Panc1 (cell line): ENCODE measurements around the gene SYTL4.

Experiments used
- CTCF ChIP-seq: fragments of 450-650 bp; IDR thresholded peaks from 2 replicates; pipeline ENCODE4 v1.5.1; 2017; ENCODE audit warnings: mild to moderate bottlenecking
- TF ChIP-seq, protein P1 (sequence below), 2 experiments: IDR thresholded peaks; 2 replicates each; pipeline ENCODE4 v1.6.1; 2011 to 2012; ENCODE audit warnings: low read depth in 2 of 2, control low read depth in 1 of 2, low read length in 1 of 2, mild to moderate bottlenecking in 1 of 2, moderate library complexity in 1 of 2; ENCODE audit not compliant: insufficient read depth in 1 of 2

DNA sequence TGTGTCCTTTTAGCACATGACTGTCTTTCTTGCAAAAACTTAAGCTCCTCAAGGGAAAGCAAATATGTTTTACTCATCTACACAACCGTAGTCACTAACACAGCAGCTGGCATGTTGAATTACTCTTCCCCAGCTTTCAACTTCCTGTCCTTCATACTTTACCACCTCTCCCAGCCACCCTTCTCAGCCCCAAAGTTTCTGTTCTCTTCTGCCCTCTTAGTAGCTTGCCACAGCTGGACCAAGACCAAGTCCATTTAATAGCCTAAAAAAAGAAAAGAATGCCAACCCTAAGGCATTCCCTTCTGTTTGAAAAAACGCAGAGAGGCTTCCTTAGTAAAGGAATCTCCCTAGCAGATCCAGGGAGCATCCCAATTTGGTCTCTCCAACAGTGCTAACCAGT, 51.2 kb downstream of the SYTL4 start:
- TF ChIP-seq CTCF, result no peak
- TF ChIP-seq, protein P1, sequence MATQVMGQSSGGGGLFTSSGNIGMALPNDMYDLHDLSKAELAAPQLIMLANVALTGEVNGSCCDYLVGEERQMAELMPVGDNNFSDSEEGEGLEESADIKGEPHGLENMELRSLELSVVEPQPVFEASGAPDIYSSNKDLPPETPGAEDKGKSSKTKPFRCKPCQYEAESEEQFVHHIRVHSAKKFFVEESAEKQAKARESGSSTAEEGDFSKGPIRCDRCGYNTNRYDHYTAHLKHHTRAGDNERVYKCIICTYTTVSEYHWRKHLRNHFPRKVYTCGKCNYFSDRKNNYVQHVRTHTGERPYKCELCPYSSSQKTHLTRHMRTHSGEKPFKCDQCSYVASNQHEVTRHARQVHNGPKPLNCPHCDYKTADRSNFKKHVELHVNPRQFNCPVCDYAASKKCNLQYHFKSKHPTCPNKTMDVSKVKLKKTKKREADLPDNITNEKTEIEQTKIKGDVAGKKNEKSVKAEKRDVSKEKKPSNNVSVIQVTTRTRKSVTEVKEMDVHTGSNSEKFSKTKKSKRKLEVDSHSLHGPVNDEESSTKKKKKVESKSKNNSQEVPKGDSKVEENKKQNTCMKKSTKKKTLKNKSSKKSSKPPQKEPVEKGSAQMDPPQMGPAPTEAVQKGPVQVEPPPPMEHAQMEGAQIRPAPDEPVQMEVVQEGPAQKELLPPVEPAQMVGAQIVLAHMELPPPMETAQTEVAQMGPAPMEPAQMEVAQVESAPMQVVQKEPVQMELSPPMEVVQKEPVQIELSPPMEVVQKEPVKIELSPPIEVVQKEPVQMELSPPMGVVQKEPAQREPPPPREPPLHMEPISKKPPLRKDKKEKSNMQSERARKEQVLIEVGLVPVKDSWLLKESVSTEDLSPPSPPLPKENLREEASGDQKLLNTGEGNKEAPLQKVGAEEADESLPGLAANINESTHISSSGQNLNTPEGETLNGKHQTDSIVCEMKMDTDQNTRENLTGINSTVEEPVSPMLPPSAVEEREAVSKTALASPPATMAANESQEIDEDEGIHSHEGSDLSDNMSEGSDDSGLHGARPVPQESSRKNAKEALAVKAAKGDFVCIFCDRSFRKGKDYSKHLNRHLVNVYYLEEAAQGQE (IDR thresholded peaks at IDR 0.05; ENCODE audit: insufficient read depth in 1 of 2, low read depth in 2 of 2, low read length in 1 of 2), result no peak
